NCI-H748 (cell line): ENCODE results near the gene ZNF697.
"Not testable (repeated sequence)": the region's sequence is repeated elsewhere in the genome, so short reads cannot be mapped to it uniquely, and the experiment has no call there.

ENCODE experiments used
- DNase-seq: peaks from one replicate; lab custom pipeline; 2025; ENCODE audit not compliant: unreplicated experiment; lab: John Stamatoyannopoulos, UW

The ZNF697 gene

GRCh38 chr1:119603695-119604094 is 44.4 kb downstream of the ZNF697 start:
- no peak for DNase-seq

GRCh38 chr1:119603241-119603640 is 44.8 kb downstream of the ZNF697 start:
- not testable (repeated sequence) for DNase-seq

- DNase-seq: not testable (repeated sequence)
Measured at GRCh38 chr1:119602789-119603188, 45.3 kb downstream of the ZNF697 start.

GRCh38 chr1:119602169-119602568 is 45.9 kb downstream of the ZNF697 start:
- no peak for DNase-seq

GRCh38 chr1:119600976-119601375 is 47.1 kb downstream of the ZNF697 start:
- no peak for DNase-seq

GRCh38 chr1:119600561-119600960 is 47.5 kb downstream of the ZNF697 start:
- no peak for DNase-seq

GRCh38 chr1:119595606-119596005 is 52.5 kb downstream of the ZNF697 start:
- DNase-seq: no peak

GRCh38 chr1:119595168-119595567 is 52.9 kb downstream of the ZNF697 start:
- DNase-seq: no peak

GRCh38 chr1:119594376-119594775 is 53.7 kb downstream of the ZNF697 start:
- no peak for DNase-seq

GRCh38 chr1:119593805-119594204 is 54.3 kb downstream of the ZNF697 start:
- DNase-seq: no peak

GRCh38 chr1:119590393-119590792 is 57.7 kb downstream of the ZNF697 start:
- DNase-seq: no peak

GRCh38 chr1:119588621-119589020 is 59.4 kb downstream of the ZNF697 start:
- no peak for DNase-seq

- DNase-seq: peak; percentile 95
Measured at GRCh38 chr1:119587341-119587740, 60.7 kb downstream of the ZNF697 start.

GRCh38 chr1:119585801-119586200 is 62.3 kb downstream of the ZNF697 start:
- not testable (repeated sequence) for DNase-seq

- peak; percentile 64 for DNase-seq
Measured at GRCh38 chr1:119582801-119583200, 65.3 kb downstream of the ZNF697 start.

GRCh38 chr1:119581076-119581475 is 67.0 kb downstream of the ZNF697 start:
- not testable (repeated sequence) for DNase-seq

GRCh38 chr1:119573886-119574285 is 74.2 kb downstream of the ZNF697 start:
- DNase-seq: no peak

GRCh38 chr1:119569930-119570622 is 78.0 kb downstream of the ZNF697 start:
- DNase-seq: not testable (repeated sequence)
